ENCODE measurements around the gene WDFY4.

DNA sequence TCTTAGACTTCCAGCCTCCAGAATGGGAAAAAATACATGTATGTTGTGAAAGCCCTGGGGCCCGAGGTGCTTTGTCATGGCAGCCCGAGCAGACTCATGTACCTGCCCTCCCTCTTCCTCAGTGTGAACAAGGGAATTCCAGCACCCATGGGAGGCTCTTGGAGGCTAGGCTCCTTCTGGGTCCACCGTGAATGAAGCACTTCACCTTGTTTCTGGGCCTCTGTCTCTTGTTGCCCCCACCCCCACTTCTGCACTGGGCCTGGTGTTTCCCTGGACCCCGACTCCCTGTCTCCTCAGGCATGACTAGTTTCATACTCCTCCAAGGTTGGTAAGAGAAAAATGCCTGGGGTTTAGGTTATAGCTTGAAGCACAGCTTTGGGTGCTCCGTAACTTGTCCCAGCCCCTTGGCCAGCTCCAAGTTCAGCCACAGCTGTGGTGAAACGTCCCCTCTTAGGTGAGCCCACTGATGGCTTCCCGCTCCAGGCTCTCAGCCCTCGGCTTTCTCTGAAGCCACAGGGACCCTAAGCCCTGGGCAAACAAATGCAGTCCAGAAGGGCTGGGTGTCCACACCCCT lies 49.6 kb upstream of the WDFY4 start:
- TF ChIP-seq, protein P1, sequence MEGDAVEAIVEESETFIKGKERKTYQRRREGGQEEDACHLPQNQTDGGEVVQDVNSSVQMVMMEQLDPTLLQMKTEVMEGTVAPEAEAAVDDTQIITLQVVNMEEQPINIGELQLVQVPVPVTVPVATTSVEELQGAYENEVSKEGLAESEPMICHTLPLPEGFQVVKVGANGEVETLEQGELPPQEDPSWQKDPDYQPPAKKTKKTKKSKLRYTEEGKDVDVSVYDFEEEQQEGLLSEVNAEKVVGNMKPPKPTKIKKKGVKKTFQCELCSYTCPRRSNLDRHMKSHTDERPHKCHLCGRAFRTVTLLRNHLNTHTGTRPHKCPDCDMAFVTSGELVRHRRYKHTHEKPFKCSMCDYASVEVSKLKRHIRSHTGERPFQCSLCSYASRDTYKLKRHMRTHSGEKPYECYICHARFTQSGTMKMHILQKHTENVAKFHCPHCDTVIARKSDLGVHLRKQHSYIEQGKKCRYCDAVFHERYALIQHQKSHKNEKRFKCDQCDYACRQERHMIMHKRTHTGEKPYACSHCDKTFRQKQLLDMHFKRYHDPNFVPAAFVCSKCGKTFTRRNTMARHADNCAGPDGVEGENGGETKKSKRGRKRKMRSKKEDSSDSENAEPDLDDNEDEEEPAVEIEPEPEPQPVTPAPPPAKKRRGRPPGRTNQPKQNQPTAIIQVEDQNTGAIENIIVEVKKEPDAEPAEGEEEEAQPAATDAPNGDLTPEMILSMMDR (IDR thresholded peaks at IDR 0.05) = no peak
- no peak for TF ChIP-seq POLR2AphosphoS5 (IDR thresholded peaks at IDR 0.05)
